Activated CD4-positive, alpha-beta memory T cell treated with anti-CD3 and anti-CD28 coated beads for 36 hours (primary cell): Measurements from ENCODE around the gene TMEM243. TPM values are rescaled to one million over a fixed set of nuclear protein-coding genes. Genes with fewer than 3 reads are reported as not detected.

Experiments used
- CTCF ChIA-PET: fragments of 350-600 bp; sonication (Branson Sonifier 250); formaldehyde crosslinking; loops from one replicate; lab custom pipeline; 2021; ENCODE audit warnings: antibody characterized with exemption, inconsistent platforms; lab: Charles Lee
- POLR2A ChIA-PET: fragments of 350-600 bp; sonication (Branson Sonifier 250); formaldehyde crosslinking; loops from one replicate; lab custom pipeline; 2021; ENCODE audit warnings: antibody characterized with exemption; lab: Charles Lee
- DNase-seq: peaks from one replicate; pipeline ENCODE4 v3.0.0-alpha.2; 2020
- H3K27ac Mint-ChIP-seq: one replicate; pipeline ENCODE4 v1.8.0; 2021; ENCODE audit warnings: mixed read lengths
- H3K27me3 Mint-ChIP-seq: one replicate; pipeline ENCODE4 v1.8.0; 2021; ENCODE audit warnings: mixed read lengths
- H3K36me3 Mint-ChIP-seq: one replicate; pipeline ENCODE4 v1.8.0; 2021; ENCODE audit warnings: mixed read lengths
- H3K4me1 Mint-ChIP-seq: one replicate; pipeline ENCODE4 v1.8.0; 2021; ENCODE audit warnings: low read depth, mixed read lengths
- H3K4me3 Mint-ChIP-seq: one replicate; pipeline ENCODE4 v1.8.0; 2021; ENCODE audit warnings: mild to moderate bottlenecking, mixed read lengths
- H3K9me3 Mint-ChIP-seq: one replicate; pipeline ENCODE4 v1.8.0; 2021; ENCODE audit warnings: mixed read lengths
- intact Hi-C: fragments of 100-400 bp; cut with micrococcal nuclease; formaldehyde crosslinking; loops from one replicate; pipeline ENCODE4 v1.15.1; 2023
- total RNA-seq, 2 experiments: library from RNA; stranded (reverse); gene quantifications; one replicate each; pipeline ENCODE4 v1.2.3, GENCODE V29; 2021

Gene TMEM243
- total RNA-seq, 2 experiments from 2014 or later = 44.7 to 47.8 TPM

DNA sequence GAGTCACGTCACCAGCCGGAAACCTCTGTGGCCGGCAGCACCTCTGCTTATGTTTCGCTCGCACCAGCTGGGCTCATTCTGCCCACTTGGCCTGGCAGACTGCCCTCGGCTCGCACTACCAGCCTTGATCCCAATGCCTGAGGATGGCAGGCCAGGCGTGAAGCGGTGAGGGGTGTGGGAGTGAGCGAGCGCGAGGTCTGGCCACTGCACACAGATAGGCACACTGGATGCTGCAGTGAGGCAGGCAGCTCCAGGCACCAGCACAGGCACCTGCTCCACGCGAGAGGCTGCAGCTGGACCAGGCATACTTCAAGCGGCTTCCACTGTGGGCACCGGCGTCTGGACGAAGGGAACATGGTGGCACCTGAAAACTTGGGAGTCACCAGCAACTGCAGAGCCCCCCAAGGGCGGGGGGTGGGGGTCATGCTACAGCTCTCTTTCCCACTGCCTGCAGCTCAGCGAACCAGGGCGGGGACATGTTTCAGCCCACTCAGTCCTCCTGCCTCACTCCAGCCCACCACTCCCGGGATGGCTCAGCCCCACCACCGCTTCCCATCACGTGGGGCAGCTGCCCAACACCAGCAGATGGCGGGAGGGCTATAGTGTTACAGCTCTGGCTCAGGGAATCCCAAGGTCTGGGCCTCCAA lies 72.7 kb downstream of the TMEM243 start:
- no peak for DNase-seq
- POLR2A ChIA-PET = no interaction called here
- H3K27me3 Mint-ChIP-seq = no peaks in the 10 kb centered on the region
- no peaks in the 10 kb centered on the region for H3K9me3 Mint-ChIP-seq
- no peak overlapping the region for H3K27ac Mint-ChIP-seq
- CTCF ChIA-PET = interaction anchor here (0.6 to 4.9 kb wide), 5 partner anchors 88 to 234 kb away, joined by 3 to 56 read pairs (median 27); partner anchors contain the start of gene ELAPOR2
- H3K36me3 Mint-ChIP-seq = no peaks in the 10 kb centered on the region
- no peak overlapping the region for H3K4me3 Mint-ChIP-seq
- peaks cover 9% of the 10 kb centered on the region for H3K4me1 Mint-ChIP-seq
- intact Hi-C loops = no loop called here

Other genes with a start within 250 kb of the TMEM243 start
- 1 to 10 TPM; 4.0 to 4.1 TPM for gene ELAPOR2, start 160.1 kb downstream of the TMEM243 start, total RNA-seq
- gene DMTF1, start 67.3 kb downstream of the TMEM243 start, total RNA-seq = 10 to 100 TPM; 62.7 to 71.1 TPM
- gene CROT, start 125.9 kb upstream of the TMEM243 start, total RNA-seq = 1 to 10 TPM; 8.5 to 9.6 TPM